GM13977 (cell line): ENCODE measurements around the gene TNFAIP8.
"Not testable (repeated sequence)": the region's sequence is repeated elsewhere in the genome, so short reads cannot be mapped to it uniquely, and the experiment has no call there.

Source experiments
- DNase-seq: peaks from one replicate; pipeline ENCODE4 v3.0.0; 2012; ENCODE audit warnings: low spot score
- in situ Hi-C: fragments of 300-500 bp; cut with MboI; formaldehyde crosslinking; loops from one replicate; pipeline ENCODE4 v1.12.0; 2022; ENCODE audit warnings: low sequenced_read_pairs, low pct_unique_long_range_greater_than_20kb, mixed read lengths, inconsistent platforms; ENCODE audit not compliant: unreplicated experiment
- TF ChIP-seq, protein P1 (sequence below): IDR thresholded peaks from 2 replicates; pipeline ENCODE4 v1.5.1; 2012; ENCODE audit warnings: mild to moderate bottlenecking, control low read depth; ENCODE audit not compliant: insufficient read depth; ENCODE audit errors: extremely low read depth, missing control alignments

TNFAIP8 gene

GRCh38 chr5:119410448-119411159 lies 54.8 kb downstream of the TNFAIP8 start:
- DNase-seq, result no peak
- in situ Hi-C loops, result loop anchor here (10.0 kb wide), 2 partner anchors 96 to 386 kb away; no protein-coding TSS in a partner anchor
- TF ChIP-seq, protein P1, sequence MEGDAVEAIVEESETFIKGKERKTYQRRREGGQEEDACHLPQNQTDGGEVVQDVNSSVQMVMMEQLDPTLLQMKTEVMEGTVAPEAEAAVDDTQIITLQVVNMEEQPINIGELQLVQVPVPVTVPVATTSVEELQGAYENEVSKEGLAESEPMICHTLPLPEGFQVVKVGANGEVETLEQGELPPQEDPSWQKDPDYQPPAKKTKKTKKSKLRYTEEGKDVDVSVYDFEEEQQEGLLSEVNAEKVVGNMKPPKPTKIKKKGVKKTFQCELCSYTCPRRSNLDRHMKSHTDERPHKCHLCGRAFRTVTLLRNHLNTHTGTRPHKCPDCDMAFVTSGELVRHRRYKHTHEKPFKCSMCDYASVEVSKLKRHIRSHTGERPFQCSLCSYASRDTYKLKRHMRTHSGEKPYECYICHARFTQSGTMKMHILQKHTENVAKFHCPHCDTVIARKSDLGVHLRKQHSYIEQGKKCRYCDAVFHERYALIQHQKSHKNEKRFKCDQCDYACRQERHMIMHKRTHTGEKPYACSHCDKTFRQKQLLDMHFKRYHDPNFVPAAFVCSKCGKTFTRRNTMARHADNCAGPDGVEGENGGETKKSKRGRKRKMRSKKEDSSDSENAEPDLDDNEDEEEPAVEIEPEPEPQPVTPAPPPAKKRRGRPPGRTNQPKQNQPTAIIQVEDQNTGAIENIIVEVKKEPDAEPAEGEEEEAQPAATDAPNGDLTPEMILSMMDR, result no peak

GRCh38 chr5:119411361-119412278 lies 55.8 kb downstream of the TNFAIP8 start:
- TF ChIP-seq, protein P1, result peak; percentile 85
- DNase-seq, result peak; percentile 32
- in situ Hi-C loops, result loop anchor here (10.0 kb wide), 2 partner anchors 97 to 387 kb away; no protein-coding TSS in a partner anchor

- no peak for DNase-seq
- TF ChIP-seq, protein P1, result no peak
- in situ Hi-C loops, result loop anchor here (10.0 kb wide), 2 partner anchors 98 to 388 kb away; no protein-coding TSS in a partner anchor
Measured at GRCh38 chr5:119412279-119413227, 56.7 kb downstream of the TNFAIP8 start.

DNA sequence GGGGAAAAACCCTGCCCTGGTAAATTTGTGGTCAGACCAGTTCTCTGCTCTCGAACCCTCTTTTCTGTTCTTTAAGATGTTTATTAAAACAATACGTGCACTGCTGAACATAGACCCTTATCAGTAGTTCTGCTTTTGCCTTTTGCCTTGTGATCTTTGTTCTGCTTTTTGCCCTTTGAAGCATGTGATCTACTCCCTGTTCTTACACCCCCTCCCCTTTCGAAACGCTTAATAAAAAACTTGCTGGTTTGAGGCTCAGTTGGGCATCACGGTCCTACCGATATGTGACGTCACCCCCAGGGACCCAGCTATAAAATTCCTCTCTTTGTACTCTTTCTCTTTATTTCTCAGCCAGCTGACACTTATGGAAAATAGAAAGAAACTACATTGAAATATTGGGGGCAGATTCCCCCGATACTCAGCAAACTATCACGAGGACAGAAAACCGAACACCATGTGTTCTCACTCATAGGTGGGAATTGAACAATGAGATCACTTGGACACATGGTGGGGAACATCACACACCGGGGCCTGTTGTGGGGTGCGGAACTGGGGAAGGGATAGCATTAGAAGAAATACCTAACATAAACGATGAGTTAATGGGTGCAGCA lies 58.4 kb downstream of the TNFAIP8 start:
- not testable (repeated sequence) for DNase-seq

DNA sequence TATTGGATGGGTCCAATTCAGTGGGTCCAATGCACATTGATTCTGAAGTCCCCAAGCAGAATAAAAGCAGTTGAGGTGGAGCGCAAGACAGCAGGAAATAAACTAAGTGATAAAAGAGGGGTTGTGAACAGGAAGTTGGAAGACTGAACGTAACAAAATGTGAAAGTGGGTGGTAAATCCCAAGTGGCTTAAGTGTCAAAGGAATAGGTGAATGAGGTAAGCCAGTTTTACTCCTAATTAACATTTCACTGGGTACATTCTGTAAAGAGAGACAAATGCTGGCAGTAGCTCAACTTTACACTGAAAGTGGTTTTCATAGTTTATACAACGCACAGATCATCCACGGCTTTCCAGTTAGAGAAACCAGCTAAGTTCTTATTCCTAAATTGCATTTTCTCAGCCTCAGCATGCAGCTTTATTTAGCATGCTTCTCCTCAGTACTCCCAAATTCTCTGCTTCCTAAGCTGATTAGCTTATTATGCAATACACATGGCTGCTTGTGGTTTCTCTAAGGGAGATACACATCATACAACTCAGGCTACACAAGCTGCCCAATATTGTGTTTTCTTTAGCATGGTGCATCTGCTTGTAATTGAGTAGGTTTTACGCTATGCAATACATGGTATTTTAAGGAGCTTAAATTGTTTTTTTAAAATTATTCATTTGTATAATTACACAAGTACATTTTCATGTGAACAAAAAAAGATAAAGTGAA lies 62.2 kb downstream of the TNFAIP8 start:
- TF ChIP-seq, protein P1, result no peak
- DNase-seq, result no peak
- in situ Hi-C loops, result loop anchor here (10.0 kb wide), 2 partner anchors 103 to 393 kb away; no protein-coding TSS in a partner anchor

More for the DNA sequence above, 58.4 kb downstream of the TNFAIP8 start:
- in situ Hi-C loops, result loop anchor here (10.0 kb wide), 2 partner anchors 99 to 389 kb away; no protein-coding TSS in a partner anchor

DNA sequence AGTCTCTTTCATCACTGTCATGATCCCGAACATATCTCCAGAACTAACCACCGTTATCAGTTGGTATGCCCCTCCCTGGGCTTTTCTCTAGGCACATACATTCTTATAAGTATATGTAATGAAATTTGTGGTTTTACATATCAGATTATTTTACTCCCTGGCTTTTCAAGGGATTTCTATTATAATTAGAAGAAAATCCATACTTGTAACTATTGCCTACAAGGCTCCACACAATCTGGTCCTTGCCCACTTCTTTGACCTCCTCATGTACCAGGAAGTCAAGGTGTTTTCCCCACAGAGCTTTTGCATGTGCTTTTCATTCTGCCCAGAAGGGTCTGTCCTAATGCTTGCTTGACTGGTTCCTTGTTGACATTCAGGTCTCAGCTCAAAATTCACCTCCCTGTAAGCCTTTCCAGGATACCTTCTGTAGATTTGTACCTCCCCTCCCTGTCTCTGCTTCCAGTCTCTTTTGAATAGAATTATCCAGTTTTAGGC lies 62.8 kb downstream of the TNFAIP8 start:
- DNase-seq, result no peak
- TF ChIP-seq, protein P1, result no peak
- in situ Hi-C loops, result loop anchor here (10.0 kb wide), 2 partner anchors 104 to 394 kb away; no protein-coding TSS in a partner anchor
